IPS-18a (cell line): Measurements from ENCODE around the gene RPTOR.

Source experiments
- H3K27ac ChIP-seq: one replicate; pipeline ENCODE4 v1.5.1; 2013; ENCODE audit warnings: low read length
- H3K27me3 ChIP-seq: one replicate; pipeline ENCODE4 v1.6.1; 2013; ENCODE audit warnings: mild to moderate bottlenecking, low read length; ENCODE audit not compliant: control insufficient read depth, insufficient read depth
- H3K36me3 ChIP-seq: one replicate; pipeline ENCODE4 v1.6.1; 2013; ENCODE audit warnings: low read depth, low read length; ENCODE audit not compliant: control insufficient read depth
- H3K4me1 ChIP-seq: one replicate; pipeline ENCODE4 v1.6.1; 2013; ENCODE audit warnings: low read depth, low read length; ENCODE audit not compliant: control insufficient read depth
- H3K4me3 ChIP-seq: one replicate; pipeline ENCODE4 v1.5.1; 2013; ENCODE audit warnings: low read length
- H3K9ac ChIP-seq: one replicate; pipeline ENCODE4 v1.6.1; 2013; ENCODE audit warnings: mild to moderate bottlenecking, low read length, moderate library complexity
- H3K9me3 ChIP-seq: one replicate; pipeline ENCODE4 v1.6.1; 2013; ENCODE audit warnings: low read depth, low read length; ENCODE audit not compliant: control insufficient read depth

Gene RPTOR

GRCh38 chr17:80838311-80839025 is 293.8 kb downstream of the RPTOR start:
- Histone ChIP-seq H3K27ac (no peak overlapping the region), H3K9ac (no peak overlapping the region), H3K4me1 (no peaks in the 10 kb centered on the region), H3K4me3 (no peak overlapping the region), H3K27me3 (no peaks in the 10 kb centered on the region), H3K9me3 (no peaks in the 10 kb centered on the region), H3K36me3 (peaks cover 3% of the 10 kb centered on the region)

DNA sequence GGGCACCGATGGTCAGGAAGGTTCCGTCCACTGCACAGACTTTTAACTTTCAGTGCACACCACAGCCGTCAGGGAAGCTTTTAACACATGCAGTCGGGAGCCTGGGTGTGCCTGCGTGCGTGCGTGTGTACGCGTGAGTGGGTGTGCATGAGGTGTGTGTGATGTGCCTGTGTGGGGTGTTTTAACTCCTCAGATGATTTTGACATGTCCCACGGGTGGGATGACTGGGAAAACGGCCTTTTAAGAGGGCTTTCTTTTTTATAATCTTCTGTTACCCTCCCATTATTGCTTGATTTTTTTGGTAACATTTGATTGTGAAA is 294.3 kb downstream of the RPTOR start:
- Histone ChIP-seq H3K27me3 (no peaks in the 10 kb centered on the region), H3K4me1 (peaks cover 3% of the 10 kb centered on the region)

GRCh38 chr17:80839511-80839941 is 294.9 kb downstream of the RPTOR start:
- Histone ChIP-seq H3K36me3 (peaks cover 3% of the 10 kb centered on the region), H3K4me1 (peaks cover 7% of the 10 kb centered on the region), H3K27ac (no peak overlapping the region), H3K9ac (no peak overlapping the region), H3K4me3 (no peak overlapping the region), H3K27me3 (no peaks in the 10 kb centered on the region), H3K9me3 (no peaks in the 10 kb centered on the region)

More for the DNA sequence above, 294.3 kb downstream of the RPTOR start:
- H3K27ac ChIP-seq = no peak overlapping the region
- no peaks in the 10 kb centered on the region for H3K9me3 ChIP-seq
- H3K4me3 ChIP-seq = no peak overlapping the region
- no peak overlapping the region for H3K9ac ChIP-seq
- H3K36me3 ChIP-seq = peaks cover 3% of the 10 kb centered on the region

- Histone ChIP-seq H3K4me3 (no peak overlapping the region), H3K27me3 (no peaks in the 10 kb centered on the region), H3K27ac (no peak overlapping the region), H3K4me1 (peaks cover 11% of the 10 kb centered on the region), H3K9me3 (no peaks in the 10 kb centered on the region), H3K9ac (no peak overlapping the region), H3K36me3 (peaks cover 3% of the 10 kb centered on the region)
Measured at GRCh38 chr17:80839970-80840369, 295.3 kb downstream of the RPTOR start.

GRCh38 chr17:80842456-80843013 is 297.9 kb downstream of the RPTOR start:
- Histone ChIP-seq H3K27ac (no peak overlapping the region), H3K36me3 (no peaks in the 10 kb centered on the region), H3K27me3 (no peaks in the 10 kb centered on the region), H3K9ac (no peak overlapping the region), H3K4me1 (peaks cover 19% of the 10 kb centered on the region), H3K4me3 (no peak overlapping the region), H3K9me3 (no peaks in the 10 kb centered on the region)

DNA sequence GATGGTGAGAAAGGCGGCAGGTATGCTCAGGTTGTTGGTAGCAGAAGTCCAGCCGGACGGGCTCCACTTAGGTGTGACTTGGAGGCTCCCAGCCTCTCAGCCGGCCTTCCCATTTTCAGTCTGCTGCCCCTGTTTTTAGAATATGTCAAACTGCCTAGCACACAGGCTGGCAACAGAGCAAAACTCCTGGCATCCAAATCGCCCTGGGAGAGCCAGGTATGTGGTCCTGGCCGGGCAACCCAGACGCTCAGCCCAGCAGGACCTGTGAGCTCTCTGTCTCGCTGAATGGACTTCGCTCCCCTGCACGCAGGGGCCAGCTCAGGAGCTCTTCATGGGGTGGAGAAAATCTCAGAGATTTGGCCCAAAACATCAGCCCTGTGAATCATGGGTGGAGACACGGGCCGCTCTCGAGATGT is 299.1 kb downstream of the RPTOR start:
- H3K36me3 ChIP-seq = no peaks in the 10 kb centered on the region
- H3K4me1 ChIP-seq = peaks cover 19% of the 10 kb centered on the region
- H3K9me3 ChIP-seq = no peaks in the 10 kb centered on the region
- H3K4me3 ChIP-seq = no peak overlapping the region
- no peak overlapping the region for H3K9ac ChIP-seq
- H3K27me3 ChIP-seq = no peaks in the 10 kb centered on the region
- no peak overlapping the region for H3K27ac ChIP-seq

DNA sequence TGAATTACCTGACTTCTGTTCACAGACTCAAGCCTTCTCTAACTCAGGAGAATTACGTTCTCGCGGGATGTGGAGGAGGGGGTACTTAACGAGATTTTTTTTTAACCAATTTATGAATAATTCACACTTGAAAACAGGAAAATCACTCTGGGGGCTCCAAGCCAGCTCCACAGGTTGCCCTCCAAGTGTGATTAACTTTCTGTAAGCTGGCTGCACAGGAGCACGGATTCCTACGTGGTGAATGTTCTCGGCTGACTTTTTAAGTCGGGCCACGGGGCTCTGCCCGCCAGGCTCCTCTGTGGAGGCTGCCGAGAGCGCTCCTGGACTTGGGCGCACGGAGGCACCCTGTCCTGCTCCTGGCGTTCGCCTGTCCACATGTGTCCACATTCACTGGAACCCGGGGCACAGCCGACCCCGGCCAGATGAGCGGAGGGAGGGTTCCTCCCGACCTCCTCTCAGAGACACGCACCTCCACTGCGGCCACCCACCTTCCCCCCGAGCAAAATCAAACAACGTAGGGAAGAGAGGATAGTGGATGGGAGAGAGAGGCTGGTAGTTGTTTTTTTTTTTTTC is 299.9 kb downstream of the RPTOR start:
- Histone ChIP-seq H3K9me3 (no peaks in the 10 kb centered on the region), H3K27ac (no peak overlapping the region), H3K27me3 (no peaks in the 10 kb centered on the region), H3K4me1 (peaks cover 19% of the 10 kb centered on the region), H3K4me3 (no peak overlapping the region), H3K36me3 (no peaks in the 10 kb centered on the region), H3K9ac (no peak overlapping the region)

GRCh38 chr17:80845069-80845862 is 300.6 kb downstream of the RPTOR start:
- H3K4me3 ChIP-seq = no peak overlapping the region
- peaks cover 19% of the 10 kb centered on the region for H3K4me1 ChIP-seq
- no peaks in the 10 kb centered on the region for H3K36me3 ChIP-seq
- no peak overlapping the region for H3K27ac ChIP-seq
- H3K27me3 ChIP-seq = no peaks in the 10 kb centered on the region
- no peak overlapping the region for H3K9ac ChIP-seq
- no peaks in the 10 kb centered on the region for H3K9me3 ChIP-seq

- Histone ChIP-seq H3K9ac (no peak overlapping the region), H3K36me3 (no peaks in the 10 kb centered on the region), H3K27ac (no peak overlapping the region), H3K9me3 (no peaks in the 10 kb centered on the region), H3K4me1 (peaks cover 19% of the 10 kb centered on the region), H3K4me3 (no peak overlapping the region), H3K27me3 (no peaks in the 10 kb centered on the region)
Measured at GRCh38 chr17:80845863-80846671, 301.4 kb downstream of the RPTOR start.

GRCh38 chr17:80846932-80847331 is 302.3 kb downstream of the RPTOR start:
- H3K27me3 ChIP-seq = no peaks in the 10 kb centered on the region

More at GRCh38 chr17:80846932-80847331, 302.3 kb downstream of the RPTOR start:
- no peaks in the 10 kb centered on the region for H3K9me3 ChIP-seq
- H3K27ac ChIP-seq = no peak overlapping the region
- no peaks in the 10 kb centered on the region for H3K36me3 ChIP-seq
- H3K9ac ChIP-seq = no peak overlapping the region
- H3K4me3 ChIP-seq = no peak overlapping the region
- peaks cover 19% of the 10 kb centered on the region for H3K4me1 ChIP-seq
